ENCODE measurements around the gene ATP6V1G2.

The ATP6V1G2 gene

DNA sequence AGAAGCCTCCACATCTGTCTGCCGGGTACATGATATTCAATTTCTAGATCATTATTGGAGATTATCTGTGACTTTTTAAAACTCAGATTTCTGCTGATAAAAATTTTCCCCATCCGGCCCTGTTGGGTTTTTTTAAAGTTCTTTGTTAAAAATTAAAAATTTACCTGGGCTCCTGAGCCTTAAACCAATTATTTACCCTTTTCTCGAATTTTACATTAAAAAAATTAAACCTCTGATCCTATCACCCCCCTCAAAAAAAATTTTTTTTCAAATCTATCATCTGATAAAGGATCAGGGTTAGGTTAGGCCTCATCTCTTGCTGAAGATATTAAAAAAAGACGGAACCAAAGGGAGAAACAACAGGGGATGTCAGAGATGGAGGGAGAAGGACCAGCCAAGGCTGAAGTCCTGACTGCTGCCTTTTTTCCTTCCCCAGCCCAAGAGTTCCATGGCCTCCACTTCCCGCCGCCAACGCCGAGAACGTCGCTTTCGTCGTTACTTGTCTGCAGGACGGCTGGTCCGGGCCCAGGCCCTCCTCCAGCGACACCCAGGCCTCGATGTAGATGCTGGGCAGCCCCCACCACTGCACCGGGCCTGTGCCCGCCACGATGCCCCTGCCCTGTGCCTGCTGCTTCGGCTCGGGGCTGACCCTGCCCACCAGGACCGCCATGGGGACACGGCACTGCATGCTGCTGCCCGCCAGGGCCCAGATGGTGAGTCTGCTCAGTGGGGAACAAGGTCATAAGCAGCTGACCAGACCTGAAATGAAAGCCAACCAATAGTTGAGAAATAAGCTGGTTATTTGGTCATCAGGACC is 1.5 kb upstream of the ATP6V1G2 start (continued):
- TF ChIP-seq, protein P1, sequence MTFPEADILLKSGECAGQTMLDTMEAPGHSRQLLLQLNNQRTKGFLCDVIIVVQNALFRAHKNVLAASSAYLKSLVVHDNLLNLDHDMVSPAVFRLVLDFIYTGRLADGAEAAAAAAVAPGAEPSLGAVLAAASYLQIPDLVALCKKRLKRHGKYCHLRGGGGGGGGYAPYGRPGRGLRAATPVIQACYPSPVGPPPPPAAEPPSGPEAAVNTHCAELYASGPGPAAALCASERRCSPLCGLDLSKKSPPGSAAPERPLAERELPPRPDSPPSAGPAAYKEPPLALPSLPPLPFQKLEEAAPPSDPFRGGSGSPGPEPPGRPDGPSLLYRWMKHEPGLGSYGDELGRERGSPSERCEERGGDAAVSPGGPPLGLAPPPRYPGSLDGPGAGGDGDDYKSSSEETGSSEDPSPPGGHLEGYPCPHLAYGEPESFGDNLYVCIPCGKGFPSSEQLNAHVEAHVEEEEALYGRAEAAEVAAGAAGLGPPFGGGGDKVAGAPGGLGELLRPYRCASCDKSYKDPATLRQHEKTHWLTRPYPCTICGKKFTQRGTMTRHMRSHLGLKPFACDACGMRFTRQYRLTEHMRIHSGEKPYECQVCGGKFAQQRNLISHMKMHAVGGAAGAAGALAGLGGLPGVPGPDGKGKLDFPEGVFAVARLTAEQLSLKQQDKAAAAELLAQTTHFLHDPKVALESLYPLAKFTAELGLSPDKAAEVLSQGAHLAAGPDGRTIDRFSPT (tag by site-specific recombination; IDR thresholded peaks at IDR 0.05): peak; percentile 64; the same call in 1 of the 2 replicates
- TF ChIP-seq ZNF2 (tag by site-specific recombination; IDR thresholded peaks at IDR 0.05) (no peak), ZNF354C (tag by site-specific recombination; IDR thresholded peaks at IDR 0.05; ENCODE audit: borderline replicate concordance, low read depth) (no peak), RBAK (tag by site-specific recombination; IDR thresholded peaks at IDR 0.05) (no peak), ZNF248 (tag by site-specific recombination; IDR thresholded peaks at IDR 0.05) (no peak), SCRT1 (tag by site-specific recombination; IDR thresholded peaks at IDR 0.05; ENCODE audit: borderline replicate concordance) (no peak), ZNF610 (tag by site-specific recombination; IDR thresholded peaks at IDR 0.05; ENCODE audit: borderline replicate concordance) (no peak), ZNF768 (tag by site-specific recombination; IDR thresholded peaks at IDR 0.05) (no peak), ZFP69B (tag by site-specific recombination; IDR thresholded peaks at IDR 0.05) (no peak), ZNF174 (tag by site-specific recombination; IDR thresholded peaks at IDR 0.05) (no peak), ZSCAN18 (tag by site-specific recombination; IDR thresholded peaks at IDR 0.05) (no peak), ZNF549 (tag by site-specific recombination; IDR thresholded peaks at IDR 0.05) (no peak), ZNF416 (tag by site-specific recombination; IDR thresholded peaks at IDR 0.05) (no peak), ZNF169 (tag by site-specific recombination; IDR thresholded peaks at IDR 0.05) (no peak)
- TF ChIP-seq, protein P2, sequence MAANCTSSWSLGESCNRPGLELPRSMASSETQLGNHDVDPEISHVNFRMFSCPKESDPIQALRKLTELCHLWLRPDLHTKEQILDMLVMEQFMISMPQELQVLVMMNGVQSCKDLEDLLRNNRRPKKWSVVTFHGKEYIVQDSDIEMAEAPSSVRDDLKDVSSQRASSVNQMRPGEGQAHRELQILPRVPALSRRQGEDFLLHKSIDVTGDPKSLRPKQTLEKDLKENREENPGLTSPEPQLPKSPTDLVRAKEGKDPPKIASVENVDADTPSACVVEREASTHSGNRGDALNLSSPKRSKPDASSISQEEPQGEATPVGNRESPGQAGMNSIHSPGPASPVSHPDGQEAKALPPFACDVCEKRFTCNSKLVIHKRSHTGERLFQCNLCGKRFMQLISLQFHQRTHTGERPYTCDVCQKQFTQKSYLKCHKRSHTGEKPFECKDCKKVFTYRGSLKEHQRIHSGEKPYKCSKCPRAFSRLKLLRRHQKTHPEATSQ (tag by site-specific recombination; IDR thresholded peaks at IDR 0.05): no peak

- H3K27ac ChIP-seq (ENCODE audit: extremely low read depth, low read depth, low read length): peak within 1 kb of the TSS; percentile 50
- TF ChIP-seq, protein P3, sequence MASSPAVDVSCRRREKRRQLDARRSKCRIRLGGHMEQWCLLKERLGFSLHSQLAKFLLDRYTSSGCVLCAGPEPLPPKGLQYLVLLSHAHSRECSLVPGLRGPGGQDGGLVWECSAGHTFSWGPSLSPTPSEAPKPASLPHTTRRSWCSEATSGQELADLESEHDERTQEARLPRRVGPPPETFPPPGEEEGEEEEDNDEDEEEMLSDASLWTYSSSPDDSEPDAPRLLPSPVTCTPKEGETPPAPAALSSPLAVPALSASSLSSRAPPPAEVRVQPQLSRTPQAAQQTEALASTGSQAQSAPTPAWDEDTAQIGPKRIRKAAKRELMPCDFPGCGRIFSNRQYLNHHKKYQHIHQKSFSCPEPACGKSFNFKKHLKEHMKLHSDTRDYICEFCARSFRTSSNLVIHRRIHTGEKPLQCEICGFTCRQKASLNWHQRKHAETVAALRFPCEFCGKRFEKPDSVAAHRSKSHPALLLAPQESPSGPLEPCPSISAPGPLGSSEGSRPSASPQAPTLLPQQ (tag by site-specific recombination; IDR thresholded peaks at IDR 0.05): peak; percentile 93
- TF ChIP-seq ZNF184 (tag by site-specific recombination; IDR thresholded peaks at IDR 0.05) (0 out of 2 replicates have a peak, but pooled peaks have one; percentile 31), ZNF610 (tag by site-specific recombination; IDR thresholded peaks at IDR 0.05; ENCODE audit: borderline replicate concordance) (peak; percentile 51; the same call in 1 of the 2 replicates), ZNF324 (tag by site-specific recombination; IDR thresholded peaks at IDR 0.05) (peak; percentile 90), ZNF341 (tag by site-specific recombination; IDR thresholded peaks at IDR 0.05; ENCODE audit: low read depth) (peak; percentile 50; the same call in 1 of the 2 replicates), ZBTB8A (tag by site-specific recombination; IDR thresholded peaks at IDR 0.05) (peak; percentile 52), YY2 (tag by site-specific recombination; IDR thresholded peaks at IDR 0.05) (peak; percentile 72), ZNF48 (tag by site-specific recombination; IDR thresholded peaks at IDR 0.05) (no peak), ZNF600 (tag by site-specific recombination; IDR thresholded peaks at IDR 0.05) (0 out of 2 replicates have a peak, but pooled peaks have one; percentile 8), ZBTB26 (tag by site-specific recombination; optimal IDR thresholded peaks at IDR 0.05) (peak; percentile 20), ZFP69B (tag by site-specific recombination; IDR thresholded peaks at IDR 0.05) (peak; percentile 92)
- TF ChIP-seq, protein P2 (tag by site-specific recombination; IDR thresholded peaks at IDR 0.05): peak; percentile 55; the same call in 1 of the 2 replicates
Measured at GRCh38 chr6:31546958-31547726, 734 bp upstream of the ATP6V1G2 start, which contains the start of gene NFKBIL1. Gene NFKBIL1 (plus strand): TSS chr6:31547608. CDS start chr6:31547695, 87 bp downstream.

More at GRCh38 chr6:31546958-31547726, 734 bp upstream of the ATP6V1G2 start, which contains the start of gene NFKBIL1:
- Histone ChIP-seq H3K9me3 (ENCODE audit: control insufficient read depth, insufficient read depth, low read depth, low read length) (no peaks in the 10 kb centered on the region), H3K36me3 (ENCODE audit: control insufficient read depth in 2 of 2, insufficient read depth in 1 of 2, low read length in 2 of 2) (peaks cover 20 to 38% of the 10 kb centered on the region in 2 experiments; a peak in 2 of 3 replicates), H3K4me1 (ENCODE audit: control insufficient read depth, insufficient read depth, low read length) (peaks cover 2% of the 10 kb centered on the region; the same call in 1 of the 2 replicates), H3K4me3 (ENCODE audit: low read depth, low read length) (peak within 1 kb of the TSS; percentile 47)
- ChIA-PET POLR2A (interaction anchor here (0.6 to 3.1 kb wide), 27 partner anchors 9 to 316 kb away, joined by 3 to 20 read pairs (median 4); partner anchors contain the start of genes BAG6, C6orf47, GPANK1 and HSPA1B), CTCF (interaction anchor here (0.5 to 13.9 kb wide), 22 partner anchors 15 to 696 kb away, joined by 3 to 431 read pairs (median 5); partner anchors contain the start of genes APOM, LST1, LTB and MICB)

Measured in HEK293 (cell line).